Omental fat pad (tissue), 4 donors: Measurements from ENCODE around the gene SRP19. TPM values are rescaled to one million over a fixed set of nuclear protein-coding genes. Genes with fewer than 3 reads are reported as not detected.

Source experiments
- ATAC-seq: fragments of 150-250 bp; one replicate; pipeline ENCODE4 v1.9.1; 2016; ENCODE audit warnings: mild to moderate bottlenecking, moderate library complexity; ENCODE audit not compliant: low FRiP score
- DNase-seq: peaks from one replicate; pipeline ENCODE4 v3.0.0-alpha.2; 2019; ENCODE audit warnings: low spot score
- total RNA-seq, 4 donors: library from RNA; depleted of rRNA; stranded (reverse); fragments of >200 nt; gene quantifications; one replicate each; pipeline ENCODE4 v1.1.0, GENCODE V29; 2016
- TF ChIP-seq, protein P1 (sequence below), 3 donors: fragments of 450-650 bp; IDR thresholded peaks; one replicate each; pipeline ENCODE4 v1.5.1; 2016 to 2017; ENCODE audit warnings: antibody characterized with exemption in 3 of 3, mild to moderate bottlenecking in 3 of 3, moderate library complexity in 2 of 3

SRP19 gene
- total RNA-seq, 4 donors from 2014 or later: 38.6 to 95.2 (median 63.8) TPM

DNA sequence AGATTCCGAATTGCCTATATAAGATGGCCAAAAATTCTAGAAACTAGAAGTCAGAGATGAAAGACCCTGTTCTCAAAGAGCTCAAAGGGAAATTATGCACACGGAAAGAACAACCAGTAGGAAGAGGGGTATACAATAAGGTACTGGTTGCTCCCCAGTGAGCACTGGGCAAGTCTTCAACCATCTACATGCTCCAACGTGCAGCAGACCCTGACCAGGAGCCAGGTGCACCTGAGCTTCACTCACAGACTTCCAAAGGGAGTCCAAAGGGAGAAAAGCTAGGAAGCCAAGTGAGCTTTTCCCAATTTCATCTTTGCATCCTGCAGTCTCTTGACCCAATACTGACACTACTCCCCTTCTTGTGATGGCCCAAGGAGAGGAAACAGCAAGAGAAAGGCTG is 57.0 kb downstream of the SRP19 start:
- DNase-seq (no peak), ATAC-seq (no peak)
- TF ChIP-seq, protein P1, sequence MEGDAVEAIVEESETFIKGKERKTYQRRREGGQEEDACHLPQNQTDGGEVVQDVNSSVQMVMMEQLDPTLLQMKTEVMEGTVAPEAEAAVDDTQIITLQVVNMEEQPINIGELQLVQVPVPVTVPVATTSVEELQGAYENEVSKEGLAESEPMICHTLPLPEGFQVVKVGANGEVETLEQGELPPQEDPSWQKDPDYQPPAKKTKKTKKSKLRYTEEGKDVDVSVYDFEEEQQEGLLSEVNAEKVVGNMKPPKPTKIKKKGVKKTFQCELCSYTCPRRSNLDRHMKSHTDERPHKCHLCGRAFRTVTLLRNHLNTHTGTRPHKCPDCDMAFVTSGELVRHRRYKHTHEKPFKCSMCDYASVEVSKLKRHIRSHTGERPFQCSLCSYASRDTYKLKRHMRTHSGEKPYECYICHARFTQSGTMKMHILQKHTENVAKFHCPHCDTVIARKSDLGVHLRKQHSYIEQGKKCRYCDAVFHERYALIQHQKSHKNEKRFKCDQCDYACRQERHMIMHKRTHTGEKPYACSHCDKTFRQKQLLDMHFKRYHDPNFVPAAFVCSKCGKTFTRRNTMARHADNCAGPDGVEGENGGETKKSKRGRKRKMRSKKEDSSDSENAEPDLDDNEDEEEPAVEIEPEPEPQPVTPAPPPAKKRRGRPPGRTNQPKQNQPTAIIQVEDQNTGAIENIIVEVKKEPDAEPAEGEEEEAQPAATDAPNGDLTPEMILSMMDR (IDR thresholded peaks at IDR 0.05): no peak

DNA sequence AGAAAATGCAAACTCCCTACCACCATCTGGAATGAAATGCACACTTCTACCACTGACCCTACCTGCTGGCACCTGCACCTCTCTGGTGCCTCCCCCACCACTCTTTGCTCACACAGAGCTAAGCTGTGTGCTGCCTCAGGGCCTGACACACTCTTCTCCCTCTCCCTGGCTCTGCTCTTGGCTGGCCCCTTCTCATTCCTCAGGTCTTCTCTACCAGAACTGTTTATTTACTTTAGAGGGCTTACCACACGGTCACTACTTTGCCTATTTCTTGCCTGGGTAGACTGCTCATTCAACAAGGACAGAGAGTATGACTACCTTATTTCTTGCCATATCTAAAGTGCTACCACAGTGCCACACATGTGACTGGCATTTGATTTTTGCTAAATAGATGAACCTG is 57.6 kb downstream of the SRP19 start:
- no peak for DNase-seq
- TF ChIP-seq, protein P1 (IDR thresholded peaks at IDR 0.05): no peak

More for the DNA sequence above, 57.6 kb downstream of the SRP19 start:
- no peak for ATAC-seq

Other genes starting within 250 kb of the SRP19 start
- 10 to 100 TPM; 33.9 to 78.5 (median 58.8) TPM for gene APC, start 123.4 kb upstream of the SRP19 start, total RNA-seq
- gene REEP5, start 60.9 kb downstream of the SRP19 start, total RNA-seq: 10 to 100 TPM; 74.2 to 90.1 (median 81.9) TPM
- gene DCP2, start 115.5 kb downstream of the SRP19 start, total RNA-seq: 10 to 100 TPM; 22.2 to 53.4 (median 25.9) TPM